GM06990 (cell line): ENCODE results near the gene CKAP5.

ENCODE experiments used
- DNase-seq: peaks from one replicate; pipeline ENCODE4 v3.0.0-alpha.2; 2011; ENCODE audit not compliant: insufficient read length; ENCODE audit errors: extremely low read depth
- H3K27me3 ChIP-seq: replicated peaks from 2 replicates; pipeline ENCODE4 v1.6.0; 2011; ENCODE audit warnings: low read length; ENCODE audit not compliant: control insufficient read depth, insufficient read depth
- H3K36me3 ChIP-seq: 2 replicates; pipeline ENCODE4 v1.5.1; 2011; ENCODE audit warnings: low read length; ENCODE audit not compliant: control insufficient read depth, insufficient read depth
- H3K4me3 ChIP-seq: replicated peaks from 2 replicates; pipeline ENCODE4 v1.5.1; 2011; ENCODE audit warnings: low read depth, mild to moderate bottlenecking, control low read depth, low read length
- TF ChIP-seq, protein P1 (sequence below): IDR thresholded peaks from 2 replicates; pipeline ENCODE4 v1.5.1; 2011; ENCODE audit warnings: low read length, control low read depth, mild to moderate bottlenecking, inconsistent platforms; ENCODE audit not compliant: insufficient read depth, poor library complexity, severe bottlenecking

Gene CKAP5

GRCh38 chr11:46834821-46835220, 11.3 kb downstream of the CKAP5 start:
- no peak for DNase-seq
- TF ChIP-seq, protein P1, sequence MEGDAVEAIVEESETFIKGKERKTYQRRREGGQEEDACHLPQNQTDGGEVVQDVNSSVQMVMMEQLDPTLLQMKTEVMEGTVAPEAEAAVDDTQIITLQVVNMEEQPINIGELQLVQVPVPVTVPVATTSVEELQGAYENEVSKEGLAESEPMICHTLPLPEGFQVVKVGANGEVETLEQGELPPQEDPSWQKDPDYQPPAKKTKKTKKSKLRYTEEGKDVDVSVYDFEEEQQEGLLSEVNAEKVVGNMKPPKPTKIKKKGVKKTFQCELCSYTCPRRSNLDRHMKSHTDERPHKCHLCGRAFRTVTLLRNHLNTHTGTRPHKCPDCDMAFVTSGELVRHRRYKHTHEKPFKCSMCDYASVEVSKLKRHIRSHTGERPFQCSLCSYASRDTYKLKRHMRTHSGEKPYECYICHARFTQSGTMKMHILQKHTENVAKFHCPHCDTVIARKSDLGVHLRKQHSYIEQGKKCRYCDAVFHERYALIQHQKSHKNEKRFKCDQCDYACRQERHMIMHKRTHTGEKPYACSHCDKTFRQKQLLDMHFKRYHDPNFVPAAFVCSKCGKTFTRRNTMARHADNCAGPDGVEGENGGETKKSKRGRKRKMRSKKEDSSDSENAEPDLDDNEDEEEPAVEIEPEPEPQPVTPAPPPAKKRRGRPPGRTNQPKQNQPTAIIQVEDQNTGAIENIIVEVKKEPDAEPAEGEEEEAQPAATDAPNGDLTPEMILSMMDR, result no peak
- Histone ChIP-seq H3K4me3 (no peak overlapping the region), H3K36me3 (no peaks in the 10 kb centered on the region), H3K27me3 (no peaks in the 10 kb centered on the region)

DNA sequence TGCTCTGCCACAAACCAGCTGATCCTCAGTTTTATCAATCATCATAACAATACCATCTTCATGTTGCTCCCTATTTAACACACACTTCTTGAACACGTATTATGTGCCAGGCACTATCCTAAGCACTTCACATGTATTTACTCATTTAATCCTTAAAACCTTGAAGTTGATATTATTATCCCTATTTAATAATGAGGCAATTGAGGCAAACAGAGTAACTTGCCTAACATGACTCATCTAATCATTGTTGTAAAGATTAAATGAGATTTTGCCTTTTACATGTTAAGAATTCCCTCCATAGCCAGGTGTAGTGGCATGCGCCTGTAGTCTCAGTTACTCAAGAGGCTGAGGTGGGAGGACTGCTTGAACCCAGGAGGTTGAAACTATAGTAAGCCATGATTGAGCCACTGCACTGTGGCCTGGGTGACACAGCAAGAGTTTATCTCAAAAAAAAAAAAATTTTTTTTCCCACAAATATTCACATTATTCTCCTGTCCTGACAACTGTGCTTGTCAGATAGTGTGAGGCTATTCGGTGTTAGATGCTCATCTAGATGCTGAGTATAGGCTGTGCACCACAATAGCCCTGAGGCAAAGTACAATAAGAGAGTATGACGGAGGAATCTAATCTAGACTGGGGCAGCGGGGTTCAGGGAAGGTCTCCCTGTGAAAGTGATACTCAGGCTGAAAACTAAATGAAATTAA, 13.4 kb downstream of the CKAP5 start:
- Histone ChIP-seq H3K4me3 (no peak overlapping the region), H3K36me3 (no peaks in the 10 kb centered on the region), H3K27me3 (no peaks in the 10 kb centered on the region)
- no peak for DNase-seq
- TF ChIP-seq, protein P1, result no peak

GRCh38 chr11:46827995-46828394, 18.1 kb downstream of the CKAP5 start:
- Histone ChIP-seq H3K27me3 (no peaks in the 10 kb centered on the region), H3K4me3 (no peak overlapping the region)
- TF ChIP-seq, protein P1, result no peak

GRCh38 chr11:46826310-46827044, 19.6 kb downstream of the CKAP5 start:
- peak; percentile 65 for DNase-seq
- TF ChIP-seq, protein P1, result no peak
- no peaks in the 10 kb centered on the region for H3K36me3 ChIP-seq

More at GRCh38 chr11:46827995-46828394, 18.1 kb downstream of the CKAP5 start:
- no peak for DNase-seq
- H3K36me3 ChIP-seq, result no peaks in the 10 kb centered on the region

GRCh38 chr11:46808799-46809431, 37.2 kb downstream of the CKAP5 start:
- Histone ChIP-seq H3K27me3 (no peaks in the 10 kb centered on the region), H3K36me3 (no peaks in the 10 kb centered on the region; the same call in 1 of the 2 replicates), H3K4me3 (no peak overlapping the region)
- no peak for DNase-seq
- TF ChIP-seq, protein P1, result peak; percentile 37

More at GRCh38 chr11:46826310-46827044, 19.6 kb downstream of the CKAP5 start:
- peak overlapping the region; percentile 63 for H3K4me3 ChIP-seq
- no peaks in the 10 kb centered on the region for H3K27me3 ChIP-seq
